Measurements from ENCODE around the gene TMBIM1. TPM values are rescaled to one million over a fixed set of nuclear protein-coding genes. Genes with fewer than 3 reads are reported as not detected.
A peak's percentile ranks its signal among the peaks of the same experiment; 100 is the strongest.

The TMBIM1 gene
- total RNA-seq, 1 experiment from 2014 or later, result 76.0 TPM

GRCh38 chr2:218255446-218255845, 36.9 kb downstream of the TMBIM1 start:
- no peak overlapping the region; the same call in 1 of the 2 replicates for H3K27ac ChIP-seq

GRCh38 chr2:218253232-218253625, 39.1 kb downstream of the TMBIM1 start:
- Histone ChIP-seq H3K9me3 (replicated peaks) (no peaks in the 10 kb centered on the region; the same call in 1 of the 2 replicates), H3K36me3 (peaks cover 92% of the 10 kb centered on the region), H3K27ac (no peak overlapping the region), H3K27me3 (replicated peaks) (no peaks in the 10 kb centered on the region), H3K4me3 (no peak overlapping the region), H3K4me1 (replicated peaks) (peaks cover 5% of the 10 kb centered on the region)
- DNase-seq (ENCODE audit: low read depth in 1 of 2, low spot score in 2 of 2), result no peak

More at GRCh38 chr2:218255446-218255845, 36.9 kb downstream of the TMBIM1 start:
- DNase-seq (ENCODE audit: low read depth in 1 of 2, low spot score in 2 of 2), result no peak
- no peaks in the 10 kb centered on the region for H3K9me3 ChIP-seq (replicated peaks)
- H3K27me3 ChIP-seq (replicated peaks), result no peaks in the 10 kb centered on the region
- peaks cover 70% of the 10 kb centered on the region for H3K36me3 ChIP-seq
- peaks cover 27% of the 10 kb centered on the region for H3K4me1 ChIP-seq (replicated peaks)
- no peak overlapping the region for H3K4me3 ChIP-seq

- H3K27ac ChIP-seq, result no peak overlapping the region
- 0 out of 2 replicates have a peak, but pooled peaks cover 1% of the 10 kb centered on the region for H3K4me1 ChIP-seq (replicated peaks)
- H3K9me3 ChIP-seq (replicated peaks), result no peaks in the 10 kb centered on the region; the same call in 1 of the 2 replicates
- no peak for DNase-seq (ENCODE audit: low read depth in 1 of 2, low spot score in 2 of 2)
- no peaks in the 10 kb centered on the region for H3K27me3 ChIP-seq (replicated peaks)
- peaks cover 96% of the 10 kb centered on the region for H3K36me3 ChIP-seq
- no peak overlapping the region for H3K4me3 ChIP-seq
These were observed 39.6 kb downstream of the TMBIM1 start for GRCh38 chr2:218252509-218253231.

- DNase-seq (ENCODE audit: low read depth in 1 of 2, low spot score in 2 of 2), result no peak
- Histone ChIP-seq H3K9me3 (replicated peaks) (no peaks in the 10 kb centered on the region; the same call in 1 of the 2 replicates), H3K27me3 (replicated peaks) (no peaks in the 10 kb centered on the region), H3K27ac (no peak overlapping the region), H3K36me3 (peaks cover 100% of the 10 kb centered on the region), H3K4me1 (replicated peaks) (no peaks in the 10 kb centered on the region), H3K4me3 (no peak overlapping the region)
These were observed 42.6 kb downstream of the TMBIM1 start for GRCh38 chr2:218249691-218250090.

GRCh38 chr2:218245214-218245613, 47.1 kb downstream of the TMBIM1 start:
- Histone ChIP-seq H3K36me3 (peaks cover 100% of the 10 kb centered on the region), H3K9me3 (replicated peaks) (no peaks in the 10 kb centered on the region; the same call in 1 of the 2 replicates), H3K27me3 (replicated peaks) (no peaks in the 10 kb centered on the region), H3K4me1 (replicated peaks) (no peaks in the 10 kb centered on the region), H3K27ac (no peak overlapping the region), H3K4me3 (no peak overlapping the region)
- DNase-seq (ENCODE audit: low read depth in 1 of 2, low spot score in 2 of 2), result no peak

GRCh38 chr2:218244665-218245064, 47.6 kb downstream of the TMBIM1 start:
- H3K36me3 ChIP-seq, result peaks cover 100% of the 10 kb centered on the region
- H3K27ac ChIP-seq, result no peak overlapping the region
- no peaks in the 10 kb centered on the region; the same call in 1 of the 2 replicates for H3K9me3 ChIP-seq (replicated peaks)
- DNase-seq (ENCODE audit: low read depth in 1 of 2, low spot score in 2 of 2), result no peak
- H3K4me3 ChIP-seq, result no peak overlapping the region
- no peaks in the 10 kb centered on the region for H3K4me1 ChIP-seq (replicated peaks)
- H3K27me3 ChIP-seq (replicated peaks), result no peaks in the 10 kb centered on the region

GRCh38 chr2:218244204-218244603, 48.1 kb downstream of the TMBIM1 start:
- H3K4me3 ChIP-seq, result no peak overlapping the region
- H3K27me3 ChIP-seq (replicated peaks), result no peaks in the 10 kb centered on the region
- H3K36me3 ChIP-seq, result peaks cover 100% of the 10 kb centered on the region
- H3K9me3 ChIP-seq (replicated peaks), result no peaks in the 10 kb centered on the region; the same call in 1 of the 2 replicates
- no peak for DNase-seq (ENCODE audit: low read depth in 1 of 2, low spot score in 2 of 2)
- no peak overlapping the region for H3K27ac ChIP-seq
- no peaks in the 10 kb centered on the region for H3K4me1 ChIP-seq (replicated peaks)

GRCh38 chr2:218238887-218239286, 53.4 kb downstream of the TMBIM1 start:
- no peak for DNase-seq (ENCODE audit: low read depth in 1 of 2, low spot score in 2 of 2)
- Histone ChIP-seq H3K36me3 (peaks cover 98% of the 10 kb centered on the region), H3K27ac (no peak overlapping the region), H3K4me3 (no peak overlapping the region), H3K9me3 (replicated peaks) (no peaks in the 10 kb centered on the region), H3K4me1 (replicated peaks) (no peaks in the 10 kb centered on the region), H3K27me3 (replicated peaks) (no peaks in the 10 kb centered on the region)

- no peaks in the 10 kb centered on the region for H3K9me3 ChIP-seq (replicated peaks)
- H3K27me3 ChIP-seq (replicated peaks), result no peaks in the 10 kb centered on the region
- DNase-seq (ENCODE audit: low read depth in 1 of 2, low spot score in 2 of 2), result no peak
- H3K4me1 ChIP-seq (replicated peaks), result no peaks in the 10 kb centered on the region
- no peak overlapping the region for H3K4me3 ChIP-seq
- no peak overlapping the region for H3K27ac ChIP-seq
- H3K36me3 ChIP-seq, result peaks cover 98% of the 10 kb centered on the region
These were observed 55.5 kb downstream of the TMBIM1 start for GRCh38 chr2:218236829-218237228.

GRCh38 chr2:218235017-218235416, 57.3 kb downstream of the TMBIM1 start:
- no peaks in the 10 kb centered on the region for H3K27me3 ChIP-seq (replicated peaks)
- peaks cover 98% of the 10 kb centered on the region for H3K36me3 ChIP-seq
- no peak for DNase-seq (ENCODE audit: low read depth in 1 of 2, low spot score in 2 of 2)
- no peak overlapping the region for H3K4me3 ChIP-seq
- no peaks in the 10 kb centered on the region for H3K9me3 ChIP-seq (replicated peaks)
- H3K27ac ChIP-seq, result no peak overlapping the region
- peaks cover 12% of the 10 kb centered on the region for H3K4me1 ChIP-seq (replicated peaks)

- Histone ChIP-seq H3K27me3 (replicated peaks) (no peaks in the 10 kb centered on the region), H3K27ac (no peak overlapping the region), H3K36me3 (peaks cover 96% of the 10 kb centered on the region), H3K4me1 (replicated peaks) (peaks cover 17% of the 10 kb centered on the region), H3K9me3 (replicated peaks) (no peaks in the 10 kb centered on the region), H3K4me3 (no peak overlapping the region)
- no peak for DNase-seq (ENCODE audit: low read depth in 1 of 2, low spot score in 2 of 2)
These were observed 57.8 kb downstream of the TMBIM1 start for GRCh38 chr2:218234521-218234920.

- peaks cover 27% of the 10 kb centered on the region for H3K4me1 ChIP-seq (replicated peaks)
- no peak overlapping the region for H3K4me3 ChIP-seq
- H3K27me3 ChIP-seq (replicated peaks), result no peaks in the 10 kb centered on the region
- peaks cover 93% of the 10 kb centered on the region for H3K36me3 ChIP-seq
- no peak overlapping the region for H3K27ac ChIP-seq
- H3K9me3 ChIP-seq (replicated peaks), result no peaks in the 10 kb centered on the region
- DNase-seq (ENCODE audit: low read depth in 1 of 2, low spot score in 2 of 2), result no peak
These were observed 58.8 kb downstream of the TMBIM1 start for GRCh38 chr2:218233543-218233942.

GRCh38 chr2:218230882-218231281, 61.4 kb downstream of the TMBIM1 start:
- Histone ChIP-seq H3K4me3 (no peak overlapping the region), H3K4me1 (replicated peaks) (peaks cover 34% of the 10 kb centered on the region), H3K36me3 (peaks cover 91% of the 10 kb centered on the region), H3K27ac (no peak overlapping the region), H3K27me3 (replicated peaks) (no peaks in the 10 kb centered on the region), H3K9me3 (replicated peaks) (no peaks in the 10 kb centered on the region)
- peak in 1 of 2 experiments; percentile 12 for DNase-seq (ENCODE audit: low read depth in 1 of 2, low spot score in 2 of 2)

- Histone ChIP-seq H3K9me3 (replicated peaks) (no peaks in the 10 kb centered on the region), H3K4me1 (replicated peaks) (peaks cover 37% of the 10 kb centered on the region), H3K27me3 (replicated peaks) (no peaks in the 10 kb centered on the region), H3K27ac (peak overlapping the region; percentile 81), H3K4me3 (no peak overlapping the region), H3K36me3 (peaks cover 91% of the 10 kb centered on the region)
- peak in 1 of 2 experiments; percentile 56 for DNase-seq (ENCODE audit: low read depth in 1 of 2, low spot score in 2 of 2)
These were observed 62.5 kb downstream of the TMBIM1 start for GRCh38 chr2:218229851-218230250.
